ENCODE results near the gene TMTC1.

- TF ChIP-seq POLR2A (IDR thresholded peaks at IDR 0.05; ENCODE audit: low read length) (no peak), GATA1 (IDR thresholded peaks at IDR 0.05; ENCODE audit: low read depth, low read length) (no peak)
Measured at GRCh38 chr12:29733501-29733900, 50.2 kb downstream of the TMTC1 start.
